ENCODE measurements around the gene DLD.

GRCh38 chr7:107889992-107890391 is 991 bp upstream of the DLD start:
- no peak for TF ChIP-seq CTCF (IDR thresholded peaks at IDR 0.05)
- no peak for TF ChIP-seq EZH2phosphoT487 (IDR thresholded peaks at IDR 0.05)
